Body of pancreas (tissue), 4 donors: Measurements from ENCODE around the gene SENP6.

ENCODE experiments used
- POLR2A ChIP-seq, 3 donors: fragments of 450-650 bp; IDR thresholded peaks; one replicate each; pipeline ENCODE4 v1.6.1; 2016; ENCODE audit warnings: antibody characterized with exemption in 3 of 3, mild to moderate bottlenecking in 2 of 3
- TF ChIP-seq, protein P1 (sequence below), 7 experiments: fragments of 450-650 bp in 4 of 7; fragments of 200-600 bp in 3 of 7; sonication (generic) in 3 of 7; IDR thresholded peaks; one replicate each; pipeline ENCODE4 v1.5.1; 2016 to 2019; ENCODE audit warnings: antibody characterized with exemption in 7 of 7

DNA sequence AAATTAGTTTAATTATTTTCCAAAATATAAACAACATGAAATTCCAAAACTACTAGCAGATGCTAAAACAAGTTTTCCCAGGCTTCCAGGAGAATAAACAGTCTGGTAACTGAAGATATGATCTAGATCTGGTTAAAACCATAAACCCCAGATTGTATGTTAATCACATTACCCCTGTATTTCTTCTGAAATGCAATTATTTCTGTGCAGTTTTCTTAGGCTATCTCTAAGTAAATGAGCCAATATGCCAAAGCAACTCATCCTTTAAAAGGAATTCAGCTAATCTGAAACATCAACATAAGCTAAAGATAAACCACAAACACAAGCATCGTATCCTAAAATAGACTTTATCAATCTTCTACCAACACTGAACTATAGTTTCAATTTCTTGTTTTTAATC is 44.6 kb upstream of the SENP6 start:
- TF ChIP-seq, protein P1, sequence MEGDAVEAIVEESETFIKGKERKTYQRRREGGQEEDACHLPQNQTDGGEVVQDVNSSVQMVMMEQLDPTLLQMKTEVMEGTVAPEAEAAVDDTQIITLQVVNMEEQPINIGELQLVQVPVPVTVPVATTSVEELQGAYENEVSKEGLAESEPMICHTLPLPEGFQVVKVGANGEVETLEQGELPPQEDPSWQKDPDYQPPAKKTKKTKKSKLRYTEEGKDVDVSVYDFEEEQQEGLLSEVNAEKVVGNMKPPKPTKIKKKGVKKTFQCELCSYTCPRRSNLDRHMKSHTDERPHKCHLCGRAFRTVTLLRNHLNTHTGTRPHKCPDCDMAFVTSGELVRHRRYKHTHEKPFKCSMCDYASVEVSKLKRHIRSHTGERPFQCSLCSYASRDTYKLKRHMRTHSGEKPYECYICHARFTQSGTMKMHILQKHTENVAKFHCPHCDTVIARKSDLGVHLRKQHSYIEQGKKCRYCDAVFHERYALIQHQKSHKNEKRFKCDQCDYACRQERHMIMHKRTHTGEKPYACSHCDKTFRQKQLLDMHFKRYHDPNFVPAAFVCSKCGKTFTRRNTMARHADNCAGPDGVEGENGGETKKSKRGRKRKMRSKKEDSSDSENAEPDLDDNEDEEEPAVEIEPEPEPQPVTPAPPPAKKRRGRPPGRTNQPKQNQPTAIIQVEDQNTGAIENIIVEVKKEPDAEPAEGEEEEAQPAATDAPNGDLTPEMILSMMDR (IDR thresholded peaks at IDR 0.05), result no peak
- no peak for TF ChIP-seq POLR2A (IDR thresholded peaks at IDR 0.05)
